Stimulated activated CD4-positive, alpha-beta T cell treated with anti-CD3 and anti-CD28 coated beads, TNF-alpha, amount 100 ng/mL, for 24 hours (primary cell): Measurements from ENCODE around the gene LMO4.

Experiments used
- DNase-seq, 3 experiments: peaks; one replicate each; pipeline ENCODE4 v3.0.0-alpha.2; 2020; ENCODE audit warnings: low read depth in 3 of 3

Gene LMO4

DNA sequence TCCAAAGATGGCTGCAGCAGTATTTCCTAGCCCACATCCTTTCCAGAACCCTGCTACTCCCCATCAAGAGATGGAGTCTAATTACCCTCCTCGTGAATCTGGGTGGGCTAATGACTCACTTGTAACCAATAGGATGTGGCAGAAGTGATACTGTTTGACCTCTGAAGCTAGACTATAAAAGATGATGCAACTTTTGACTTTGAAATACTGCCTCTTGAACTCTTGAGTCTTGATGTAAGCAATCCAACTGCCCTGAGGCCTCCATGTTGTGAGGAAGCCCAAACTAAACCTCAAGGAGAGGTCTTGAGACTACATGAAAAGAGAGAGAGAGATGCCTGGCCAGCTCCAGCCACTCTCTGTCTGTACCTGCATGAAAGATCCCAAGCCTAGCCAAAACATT lies 29.5 kb downstream of the LMO4 start:
- DNase-seq = no peak

DNA sequence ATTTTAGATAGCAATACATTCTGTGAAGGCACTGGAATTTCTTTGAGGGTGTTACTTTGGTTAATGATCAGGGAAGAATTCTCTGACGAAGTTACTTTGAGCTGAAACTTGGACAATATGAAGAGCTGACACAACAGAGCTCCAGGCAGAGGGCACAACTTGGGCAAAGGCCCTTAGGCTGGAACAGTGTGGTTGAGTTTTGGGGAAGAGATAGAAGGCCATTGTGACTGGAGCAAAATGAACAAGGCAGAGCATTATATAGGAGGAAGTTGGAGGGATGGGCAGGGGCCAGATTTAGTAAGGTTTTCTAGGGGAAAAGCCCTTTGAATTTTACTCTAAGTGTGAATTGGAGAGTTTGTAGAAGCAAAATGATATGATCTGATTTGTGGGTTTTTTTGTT lies 30.9 kb downstream of the LMO4 start:
- no peak for DNase-seq

- no peak for DNase-seq
Measured at GRCh38 chr1:87362063-87362833, 33.6 kb downstream of the LMO4 start.

GRCh38 chr1:87362834-87363426 lies 34.2 kb downstream of the LMO4 start:
- DNase-seq = no peak

DNA sequence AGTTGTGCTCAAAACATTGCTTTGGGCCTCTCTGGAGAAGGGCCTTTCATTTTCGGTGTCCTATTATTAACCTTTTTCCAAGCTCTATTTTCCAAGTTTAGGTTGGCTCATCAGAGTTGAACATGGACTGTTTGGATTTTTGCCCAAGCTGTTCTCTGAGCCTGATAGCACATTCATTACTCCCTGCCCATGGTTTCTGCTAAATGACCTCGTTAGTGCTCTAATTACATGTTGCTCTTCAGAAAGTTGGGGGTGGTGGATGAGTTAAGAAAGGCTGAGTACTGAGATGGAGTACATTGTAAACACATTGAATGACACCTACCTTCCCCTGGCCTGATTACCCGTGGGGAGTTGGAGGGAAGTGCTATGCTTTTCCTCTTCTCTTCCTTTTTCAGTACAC lies 38.9 kb downstream of the LMO4 start:
- no peak for DNase-seq

- DNase-seq = no peak
Measured at GRCh38 chr1:87368907-87369306, 40.2 kb downstream of the LMO4 start.

GRCh38 chr1:87369736-87370478 lies 41.2 kb downstream of the LMO4 start:
- DNase-seq = no peak

- no peak for DNase-seq
Measured at GRCh38 chr1:87370544-87370943, 41.9 kb downstream of the LMO4 start.

DNA sequence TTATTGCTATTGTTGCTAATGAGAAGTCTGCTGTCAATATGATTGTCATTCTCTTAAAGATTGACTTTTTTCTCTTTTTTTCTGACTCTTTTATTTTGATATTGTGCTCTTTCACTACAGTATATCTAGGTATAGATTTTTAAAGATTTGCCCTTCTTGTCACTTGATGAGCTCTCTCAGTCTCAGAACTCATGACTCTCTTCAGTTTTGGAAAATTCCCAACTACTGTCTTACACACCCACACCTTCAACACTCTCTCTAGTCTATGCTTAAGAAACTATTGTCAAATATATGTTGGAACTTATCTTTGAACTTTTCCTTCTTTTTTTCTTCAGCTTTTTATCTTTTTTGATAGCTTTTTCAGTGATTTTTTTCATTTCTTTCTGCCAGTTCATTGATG lies 50.6 kb downstream of the LMO4 start:
- no peak for DNase-seq

DNA sequence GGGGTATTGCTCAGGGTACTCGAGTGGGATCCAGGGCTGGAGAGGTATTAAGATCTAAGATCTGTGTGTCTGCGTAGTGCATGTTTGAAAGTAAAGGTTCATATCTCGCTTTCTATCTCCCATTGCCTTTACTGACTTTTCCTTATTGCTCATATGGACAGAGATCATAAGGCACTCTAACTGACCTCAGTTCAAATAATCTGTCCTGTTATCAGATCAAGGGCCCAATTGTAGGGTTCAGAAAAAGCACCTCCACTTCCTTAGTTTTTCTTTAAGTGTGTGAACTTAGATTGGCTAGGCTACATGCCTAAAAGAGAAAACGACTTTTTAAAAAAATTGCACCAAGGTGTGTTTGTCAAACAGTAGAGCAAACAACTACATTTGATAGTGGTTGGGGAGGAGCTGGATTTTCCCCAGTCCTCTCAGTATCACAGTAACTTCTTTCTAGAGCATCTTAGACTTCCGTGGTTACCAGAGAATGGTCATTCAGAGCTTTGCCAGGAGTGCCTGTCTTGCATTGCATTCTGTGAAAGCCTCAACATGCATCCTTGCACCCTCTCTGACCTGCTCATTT lies 57.6 kb downstream of the LMO4 start:
- DNase-seq = no peak

DNA sequence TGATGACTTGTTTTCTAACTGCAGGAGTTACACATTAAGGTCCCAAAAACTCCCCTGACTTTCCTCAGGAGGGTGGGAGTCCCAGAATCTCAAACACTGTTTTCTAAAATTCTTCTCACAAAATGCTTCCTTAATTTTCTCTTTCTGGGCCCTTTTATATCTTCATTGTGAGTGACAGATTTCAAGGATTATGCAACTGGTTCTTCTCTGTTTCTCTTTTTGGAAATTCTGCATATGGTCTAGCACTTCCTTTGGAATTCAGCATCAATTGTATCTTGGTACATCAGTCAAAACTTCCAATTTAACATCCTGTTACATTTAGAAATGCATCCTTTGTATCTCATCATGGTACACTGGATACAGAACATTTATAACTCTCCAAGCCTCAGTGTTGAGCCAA lies 59.7 kb downstream of the LMO4 start:
- no peak for DNase-seq

DNA sequence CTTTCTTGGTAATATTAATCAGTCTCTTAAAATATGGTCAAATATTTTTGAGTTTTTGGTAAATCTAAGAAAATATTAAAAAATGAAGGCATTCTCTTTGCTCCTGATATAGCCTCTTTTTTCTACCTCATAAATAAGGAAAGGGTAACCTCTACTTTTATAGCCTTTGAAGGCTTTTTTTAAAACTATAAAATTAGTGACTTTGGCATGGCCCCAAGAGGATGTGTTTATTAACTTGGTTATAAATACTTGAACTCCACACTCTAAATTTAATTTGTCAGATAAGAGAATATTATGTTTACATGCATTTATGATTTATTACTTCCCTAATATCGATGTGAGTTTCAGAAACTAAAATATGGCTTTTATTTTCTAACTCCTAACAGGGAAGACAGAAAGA lies 60.3 kb downstream of the LMO4 start:
- no peak for DNase-seq

- no peak for DNase-seq
Measured at GRCh38 chr1:87389546-87389945, 60.9 kb downstream of the LMO4 start.

DNA sequence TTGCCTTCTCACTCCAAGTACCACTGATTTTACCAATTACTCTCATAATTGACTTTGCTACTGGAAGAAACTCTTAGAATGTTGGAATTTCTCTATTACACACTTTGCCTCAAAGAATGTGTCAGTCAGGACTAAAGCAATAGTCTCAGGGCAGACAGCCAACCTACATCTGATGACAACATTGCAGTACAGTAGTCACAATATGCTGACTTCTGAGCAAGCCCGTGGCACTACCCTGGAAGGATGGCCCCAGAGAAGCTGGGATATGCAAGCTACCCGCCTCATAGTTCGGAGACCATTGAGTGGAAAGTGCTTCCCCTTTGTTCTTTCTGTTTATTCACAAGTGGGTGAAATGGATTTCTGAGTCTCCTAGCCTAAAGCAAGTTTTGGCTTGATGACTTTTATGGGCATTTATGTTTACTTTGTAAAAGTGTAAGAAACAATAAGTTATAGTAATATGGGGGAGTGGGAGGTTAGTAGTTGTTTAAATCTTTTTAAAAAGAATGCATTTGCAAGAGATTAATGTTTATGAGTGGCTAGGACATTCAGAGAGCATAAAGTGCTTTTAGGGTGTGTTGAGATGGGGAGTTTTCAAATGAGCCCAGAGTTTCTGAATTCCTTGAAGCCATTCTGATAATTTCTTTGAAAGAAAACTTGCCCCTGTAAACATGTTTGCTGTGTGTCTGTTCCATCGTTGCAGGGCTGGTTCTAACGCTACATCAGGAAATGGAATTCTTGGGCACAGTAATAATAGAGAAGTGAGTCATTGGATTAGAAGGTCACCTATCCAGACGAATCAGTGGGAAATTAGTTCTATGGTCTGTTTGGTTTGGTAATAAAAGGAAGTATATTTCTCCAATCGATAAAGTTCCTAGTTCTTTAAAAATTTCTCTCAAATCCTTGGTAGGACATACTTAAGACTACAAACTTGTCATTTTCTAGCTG lies 63.8 kb downstream of the LMO4 start:
- DNase-seq = no peak

GRCh38 chr1:87393445-87394085 lies 64.9 kb downstream of the LMO4 start:
- DNase-seq = no peak

GRCh38 chr1:87394513-87394912 lies 65.8 kb downstream of the LMO4 start:
- DNase-seq = no peak

- DNase-seq = no peak
Measured at GRCh38 chr1:87394982-87395381, 66.3 kb downstream of the LMO4 start.
